Measurements from ENCODE around the gene MPP2.

GRCh38 chr17:43905400-43905984, 1.8 kb downstream of the MPP2 start:
- TF ChIP-seq MYC (IDR thresholded peaks at IDR 0.05; ENCODE audit: low read depth, low read length) (no peak), CTCF (IDR thresholded peaks at IDR 0.05; ENCODE audit: extremely low read depth in 1 of 2, insufficient read depth in 1 of 2, low read depth in 1 of 2, low read length in 2 of 2) (no peak), POLR2A (IDR thresholded peaks at IDR 0.05; ENCODE audit: low read depth, low read length) (no peak), GATA2 (IDR thresholded peaks at IDR 0.05; ENCODE audit: insufficient read depth, insufficient read length, low read depth, low read length) (no peak)
